GM12875 (cell line): ENCODE data around the gene NINL.
"Not testable (repeated sequence)": the region's sequence is repeated elsewhere in the genome, so short reads cannot be mapped to it uniquely, and the experiment has no call there.

ENCODE experiments used
- H3K4me3 ChIP-seq: one replicate; pipeline ENCODE4 v1.5.1; 2011; ENCODE audit warnings: low read depth, low read length, control low read depth
- TF ChIP-seq, protein P1 (sequence below): IDR thresholded peaks from 2 replicates; pipeline ENCODE4 v1.5.1; 2011; ENCODE audit warnings: low read depth, mild to moderate bottlenecking, control low read depth, inconsistent platforms, low read length, moderate library complexity, borderline replicate concordance; ENCODE audit not compliant: insufficient read depth

Gene NINL

GRCh38 chr20:25606094-25606695 lies 20.9 kb upstream of the NINL start:
- TF ChIP-seq, protein P1, sequence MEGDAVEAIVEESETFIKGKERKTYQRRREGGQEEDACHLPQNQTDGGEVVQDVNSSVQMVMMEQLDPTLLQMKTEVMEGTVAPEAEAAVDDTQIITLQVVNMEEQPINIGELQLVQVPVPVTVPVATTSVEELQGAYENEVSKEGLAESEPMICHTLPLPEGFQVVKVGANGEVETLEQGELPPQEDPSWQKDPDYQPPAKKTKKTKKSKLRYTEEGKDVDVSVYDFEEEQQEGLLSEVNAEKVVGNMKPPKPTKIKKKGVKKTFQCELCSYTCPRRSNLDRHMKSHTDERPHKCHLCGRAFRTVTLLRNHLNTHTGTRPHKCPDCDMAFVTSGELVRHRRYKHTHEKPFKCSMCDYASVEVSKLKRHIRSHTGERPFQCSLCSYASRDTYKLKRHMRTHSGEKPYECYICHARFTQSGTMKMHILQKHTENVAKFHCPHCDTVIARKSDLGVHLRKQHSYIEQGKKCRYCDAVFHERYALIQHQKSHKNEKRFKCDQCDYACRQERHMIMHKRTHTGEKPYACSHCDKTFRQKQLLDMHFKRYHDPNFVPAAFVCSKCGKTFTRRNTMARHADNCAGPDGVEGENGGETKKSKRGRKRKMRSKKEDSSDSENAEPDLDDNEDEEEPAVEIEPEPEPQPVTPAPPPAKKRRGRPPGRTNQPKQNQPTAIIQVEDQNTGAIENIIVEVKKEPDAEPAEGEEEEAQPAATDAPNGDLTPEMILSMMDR = no peak
- H3K4me3 ChIP-seq = no peak overlapping the region

- H3K4me3 ChIP-seq = no peak overlapping the region
- TF ChIP-seq, protein P1 = no peak
Observed at GRCh38 chr20:25605148-25605547, 19.8 kb upstream of the NINL start.

DNA sequence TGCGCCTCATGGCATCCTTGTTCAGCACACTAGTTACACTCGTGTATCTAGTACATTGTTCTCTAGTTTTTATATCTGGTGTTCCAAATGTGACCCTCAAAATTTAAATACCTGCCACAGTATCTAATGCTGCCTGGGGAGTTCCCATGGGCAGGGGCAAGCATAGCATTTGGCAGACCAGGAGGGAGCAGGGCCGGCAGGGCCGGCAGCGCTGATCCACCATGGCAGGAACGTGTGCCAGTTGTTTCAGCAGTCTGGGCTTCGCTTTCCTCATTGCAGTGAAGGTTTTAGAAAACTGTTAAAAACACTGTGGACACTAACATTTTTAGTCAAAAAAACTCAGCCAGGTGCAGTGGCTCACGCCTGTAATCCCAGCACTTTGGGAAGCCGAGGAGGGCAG lies 19.3 kb upstream of the NINL start:
- TF ChIP-seq, protein P1 = no peak
- H3K4me3 ChIP-seq = no peak overlapping the region

- not testable (repeated sequence) for H3K4me3 ChIP-seq
Observed at GRCh38 chr20:25602914-25603309, 17.6 kb upstream of the NINL start.

DNA sequence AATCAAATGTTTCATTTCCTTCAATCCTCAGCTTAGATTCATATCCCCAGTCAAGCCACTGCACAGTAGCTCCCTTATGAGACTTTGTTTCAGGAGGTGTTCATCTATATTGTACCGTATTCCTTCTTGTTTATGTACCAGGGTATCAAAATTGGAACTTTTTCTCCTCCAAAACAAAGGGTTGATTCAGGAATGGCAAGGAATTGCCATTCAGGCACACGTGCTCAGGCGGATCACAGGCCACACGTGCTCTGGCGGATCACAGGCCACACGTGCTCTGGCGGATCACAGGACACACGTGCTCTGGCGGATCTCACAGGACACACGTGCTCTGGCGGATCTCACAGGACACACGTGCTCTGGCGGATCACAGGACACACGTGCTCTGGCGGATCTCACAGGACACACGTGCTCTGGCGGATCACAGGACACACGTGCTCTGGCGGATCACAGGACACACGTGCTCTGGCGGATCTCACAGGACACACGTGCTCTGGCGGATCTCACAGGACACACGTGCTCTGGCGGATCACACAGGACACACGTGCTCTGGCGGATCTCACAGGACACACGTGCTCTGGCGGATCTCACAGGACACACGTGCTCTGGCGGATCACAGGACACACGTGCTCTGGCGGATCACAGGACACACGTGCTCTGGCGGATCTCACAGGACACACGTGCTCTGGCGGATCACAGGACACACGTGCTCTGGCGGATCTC lies 17.0 kb upstream of the NINL start:
- not testable (repeated sequence) for H3K4me3 ChIP-seq

GRCh38 chr20:25601659-25602058 lies 16.3 kb upstream of the NINL start:
- TF ChIP-seq, protein P1 = no peak
- no peak overlapping the region for H3K4me3 ChIP-seq

DNA sequence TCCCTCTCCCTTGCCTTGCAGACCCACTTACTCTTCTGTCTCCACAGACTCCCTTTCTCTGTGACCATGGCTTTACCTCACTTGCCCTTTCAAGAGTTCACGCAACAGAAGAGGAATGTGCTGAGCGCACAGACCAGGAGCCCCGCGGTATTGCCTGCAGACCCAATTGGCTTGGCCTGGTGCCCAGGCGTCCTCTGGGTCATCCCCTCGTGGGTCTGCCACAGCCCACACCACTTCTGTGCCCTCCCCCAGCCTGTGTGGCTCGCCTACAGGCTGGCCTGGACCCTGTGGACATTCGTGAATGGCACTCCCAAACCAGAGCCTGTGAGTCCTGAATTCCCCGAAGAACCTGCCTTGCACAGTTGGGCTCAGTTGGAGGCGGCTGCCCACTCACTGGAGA lies 15.3 kb upstream of the NINL start:
- H3K4me3 ChIP-seq = no peak overlapping the region
- TF ChIP-seq, protein P1 = no peak

DNA sequence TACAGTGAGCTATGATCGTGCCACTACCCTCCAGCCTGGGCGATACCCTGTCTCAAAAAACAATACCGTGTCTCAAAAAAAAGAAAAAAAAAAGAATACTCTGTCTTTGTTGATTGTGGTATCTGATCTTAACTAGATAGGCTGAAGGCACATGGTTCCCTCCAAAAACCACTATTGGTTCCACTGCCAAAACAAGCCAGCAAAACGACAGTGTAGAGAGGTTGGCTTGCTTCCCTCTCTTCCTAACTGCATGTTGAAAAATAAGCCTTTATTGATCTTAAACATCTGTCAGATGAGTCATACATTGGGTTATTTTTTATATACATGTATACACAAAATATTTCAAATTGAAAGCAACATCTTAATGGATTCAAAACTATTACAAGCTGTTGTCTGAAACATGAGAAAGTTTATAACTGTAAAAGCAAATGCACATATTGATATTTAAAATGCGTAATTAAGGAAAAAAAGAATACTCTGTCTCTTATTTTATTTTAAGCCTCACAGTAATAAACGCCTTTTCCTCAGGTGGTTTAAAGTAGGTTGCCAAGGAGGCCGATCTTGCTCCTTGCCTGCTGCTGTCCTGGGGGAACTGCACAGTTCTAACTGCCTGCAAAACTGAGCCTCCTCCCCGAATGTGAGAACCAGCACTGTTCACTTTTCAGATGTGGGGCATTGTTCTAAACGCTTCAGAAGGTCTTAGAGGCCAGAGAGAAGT lies 7.0 kb upstream of the NINL start:
- no peak overlapping the region for H3K4me3 ChIP-seq
- TF ChIP-seq, protein P1 = no peak

DNA sequence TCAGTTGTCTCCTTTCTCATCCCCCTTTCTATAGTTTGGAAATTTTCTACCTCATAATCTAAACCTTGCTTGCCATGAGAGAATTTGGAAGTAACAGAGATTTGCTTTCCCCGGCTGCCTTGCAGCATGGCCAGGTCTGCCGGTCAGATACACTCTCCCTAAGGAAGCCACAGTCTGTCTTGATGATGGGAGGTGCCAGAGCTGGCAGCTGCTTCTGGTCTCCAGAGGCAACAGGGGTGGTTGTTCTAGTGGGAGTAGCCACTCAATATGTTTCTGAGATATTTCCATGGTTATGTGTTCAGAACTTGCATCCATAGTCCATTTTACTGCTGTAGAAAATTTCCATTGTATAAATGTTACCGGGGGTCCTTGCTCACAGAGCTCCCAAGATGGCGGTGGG lies 5.4 kb upstream of the NINL start:
- H3K4me3 ChIP-seq = not testable (repeated sequence)
